Measurements from ENCODE around the gene MORN5.

- TF ChIP-seq POLR2AphosphoS5 (IDR thresholded peaks at IDR 0.05): no peak
- TF ChIP-seq CTCF (IDR thresholded peaks at IDR 0.05): no peak
Observed at GRCh38 chr9:122202111-122202510, 42.4 kb downstream of the MORN5 start.
